T-helper 1 cell treated with Interleukin-12 subunit alpha and Interleukin-12 subunit beta and Interleukin-4 antibody, amounts not matched to agents 30 μg/mL and 1 μg/mL, for 36 hours (primary cell): ENCODE results near the gene DMRTC1.
"Not testable (repeated sequence)": the region's sequence is repeated elsewhere in the genome, so short reads cannot be mapped to it uniquely, and the experiment has no call there.

Experiments
- H3K27ac Mint-ChIP-seq: one replicate; pipeline ENCODE4 v1.8.0; 2021; ENCODE audit warnings: mild to moderate bottlenecking, mixed read lengths
- H3K27me3 Mint-ChIP-seq: one replicate; pipeline ENCODE4 v1.8.0; 2021; ENCODE audit warnings: low read depth, mixed read lengths
- H3K36me3 Mint-ChIP-seq: one replicate; pipeline ENCODE4 v1.8.0; 2021; ENCODE audit warnings: low read depth, mixed read lengths
- H3K4me1 Mint-ChIP-seq: one replicate; pipeline ENCODE4 v1.8.0; 2021; ENCODE audit warnings: low read depth, mixed read lengths
- H3K4me3 Mint-ChIP-seq: one replicate; pipeline ENCODE4 v1.8.0; 2021; ENCODE audit warnings: mild to moderate bottlenecking, moderate library complexity, mixed read lengths
- H3K9me3 Mint-ChIP-seq: one replicate; pipeline ENCODE4 v1.8.0; 2021; ENCODE audit warnings: mixed read lengths

The DMRTC1 gene

DNA sequence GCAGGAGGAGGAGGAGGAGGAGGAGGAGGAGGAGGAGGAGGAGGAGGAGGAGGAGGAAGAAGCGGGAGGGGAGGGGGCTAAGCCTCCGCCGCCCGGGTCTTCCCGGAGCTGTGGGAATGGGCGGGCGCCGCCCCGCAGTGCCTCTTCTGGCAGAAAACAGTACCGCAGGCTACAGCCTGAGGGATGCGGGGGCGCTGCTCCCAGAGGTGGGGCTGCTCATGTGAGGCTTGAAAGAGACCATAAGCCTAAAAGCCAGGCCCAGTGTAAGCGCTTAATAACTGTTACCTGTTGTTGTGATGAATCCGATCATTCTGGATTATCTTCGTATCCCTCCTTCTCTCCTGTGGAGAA is at the start of gene DMRTC1:
Gene DMRTC1, minus strand, starts transcription at position 19 of the 351 bp plus-strand sequence. CDS start 68,143 bp downstream, outside the sequence.
- H3K9me3 Mint-ChIP-seq, H3K4me3 Mint-ChIP-seq, H3K27ac Mint-ChIP-seq, H3K27me3 Mint-ChIP-seq, H3K36me3 Mint-ChIP-seq, H3K4me1 Mint-ChIP-seq: not testable (repeated sequence)

- not testable (repeated sequence) for H3K36me3 Mint-ChIP-seq, H3K27ac Mint-ChIP-seq, H3K27me3 Mint-ChIP-seq, H3K4me1 Mint-ChIP-seq, H3K9me3 Mint-ChIP-seq, H3K4me3 Mint-ChIP-seq
These were observed 37.3 kb upstream of the DMRTC1 start for GRCh38 chrX:72980894-72981469.

- H3K9me3 Mint-ChIP-seq, H3K27me3 Mint-ChIP-seq, H3K36me3 Mint-ChIP-seq, H3K4me3 Mint-ChIP-seq, H3K27ac Mint-ChIP-seq, H3K4me1 Mint-ChIP-seq: not testable (repeated sequence)
These were observed 31.2 kb upstream of the DMRTC1 start for GRCh38 chrX:72974885-72975284.

- H3K36me3 Mint-ChIP-seq, H3K27me3 Mint-ChIP-seq, H3K4me1 Mint-ChIP-seq, H3K9me3 Mint-ChIP-seq, H3K4me3 Mint-ChIP-seq, H3K27ac Mint-ChIP-seq: not testable (repeated sequence)
These were observed 28.2 kb upstream of the DMRTC1 start for GRCh38 chrX:72971859-72972258.

GRCh38 chrX:72959971-72960370 is 16.3 kb upstream of the DMRTC1 start:
- not testable (repeated sequence) for H3K27ac Mint-ChIP-seq, H3K9me3 Mint-ChIP-seq, H3K36me3 Mint-ChIP-seq, H3K4me1 Mint-ChIP-seq, H3K27me3 Mint-ChIP-seq, H3K4me3 Mint-ChIP-seq

DNA sequence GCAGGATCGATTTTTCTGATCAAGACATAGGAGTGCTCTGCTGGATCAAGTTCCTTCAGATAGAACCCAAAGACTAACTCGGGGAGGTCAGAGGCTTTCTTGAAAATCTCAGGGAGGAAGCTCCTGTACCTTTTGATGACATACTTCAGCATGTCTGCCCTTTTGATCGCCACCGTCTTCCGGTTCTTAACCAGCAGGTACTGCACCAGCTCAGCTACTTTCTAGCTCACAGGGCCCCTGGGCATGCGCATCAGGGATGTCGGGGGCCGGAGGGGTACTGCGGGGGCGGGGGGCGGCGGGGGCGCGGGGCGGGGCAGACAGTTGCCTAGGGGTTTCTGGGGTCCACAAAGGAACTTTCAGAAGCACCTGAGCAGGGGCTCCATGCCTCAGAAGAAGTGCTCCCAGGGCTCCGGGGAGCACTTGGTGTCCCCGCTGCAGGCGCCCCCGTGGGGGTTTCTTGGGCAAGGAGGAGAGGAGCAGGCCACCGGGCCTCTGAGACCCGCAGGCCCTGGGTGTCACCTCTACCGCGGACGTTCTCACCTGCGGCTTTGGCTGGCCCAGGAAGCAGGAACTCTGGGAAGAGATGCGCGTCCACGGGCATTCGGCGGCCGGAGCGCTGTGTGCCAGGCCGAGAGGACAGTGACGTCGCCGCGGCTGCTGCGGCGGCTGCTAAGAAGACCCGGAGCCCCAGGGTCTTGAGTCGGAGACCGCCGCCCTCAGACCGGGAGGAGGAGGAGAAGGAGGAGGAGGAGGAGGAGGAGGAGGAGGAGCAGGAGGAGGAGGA is 410 bp downstream of the DMRTC1 start:
- not testable (repeated sequence) for H3K4me3 Mint-ChIP-seq, H3K36me3 Mint-ChIP-seq, H3K4me1 Mint-ChIP-seq, H3K27me3 Mint-ChIP-seq, H3K27ac Mint-ChIP-seq, H3K9me3 Mint-ChIP-seq

GRCh38 chrX:72942272-72942671 is 1.4 kb downstream of the DMRTC1 start:
- not testable (repeated sequence) for H3K36me3 Mint-ChIP-seq, H3K27ac Mint-ChIP-seq, H3K4me3 Mint-ChIP-seq, H3K27me3 Mint-ChIP-seq, H3K4me1 Mint-ChIP-seq, H3K9me3 Mint-ChIP-seq

DNA sequence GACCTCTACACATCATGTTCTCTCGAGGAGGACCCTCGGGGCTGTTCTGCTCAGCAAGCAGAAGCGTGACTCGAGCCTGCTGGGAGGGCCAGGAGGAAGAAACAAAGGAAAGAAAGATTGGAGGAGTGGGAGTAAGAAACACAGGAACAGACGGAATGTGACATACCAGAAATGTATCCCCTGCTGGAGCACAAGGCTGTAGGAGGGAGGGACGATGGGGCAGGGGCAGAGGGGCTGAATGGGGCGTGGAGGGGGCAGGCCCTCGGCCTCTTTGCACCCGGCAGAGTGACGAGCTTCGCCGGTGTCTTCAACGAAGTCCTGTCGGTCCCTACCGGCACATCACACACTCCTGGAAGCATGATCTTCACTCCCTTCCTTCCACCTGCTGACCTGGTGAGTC is 5.7 kb downstream of the DMRTC1 start, which contains the start of gene FAM236A:
Gene FAM236A, plus strand, starts transcription at position 301 of the 400 bp plus-strand sequence. Its CDS starts 57 bp downstream, at position 358.
- not testable (repeated sequence) for H3K27ac Mint-ChIP-seq, H3K4me1 Mint-ChIP-seq, H3K4me3 Mint-ChIP-seq, H3K9me3 Mint-ChIP-seq, H3K27me3 Mint-ChIP-seq, H3K36me3 Mint-ChIP-seq

DNA sequence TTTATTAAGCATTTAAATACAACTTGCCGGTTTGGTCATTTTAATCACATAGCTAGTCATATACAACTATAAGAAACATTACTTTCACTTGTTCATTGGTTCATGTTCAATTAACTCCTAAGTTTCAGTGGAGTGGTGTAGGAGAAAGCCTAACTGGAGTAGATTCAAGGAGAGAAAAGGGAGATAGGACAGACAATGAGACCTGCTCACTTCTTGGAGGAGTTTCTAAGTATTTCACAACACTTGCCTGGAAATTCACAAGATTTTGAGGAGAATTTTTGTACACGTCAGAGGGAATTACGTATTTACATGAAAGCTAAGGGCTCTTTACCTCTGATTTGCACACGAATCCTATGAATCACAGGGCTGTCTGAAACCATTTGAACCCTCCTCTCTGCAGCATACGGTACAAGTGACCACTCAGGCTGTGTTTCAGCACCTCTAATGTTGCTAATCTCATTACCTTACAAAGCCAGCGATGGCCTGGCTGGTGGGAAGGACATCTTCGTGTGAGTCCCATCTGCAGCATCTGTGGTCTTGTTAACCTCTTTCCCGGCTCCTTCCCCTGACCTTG is 6.7 kb downstream of the DMRTC1 start:
- not testable (repeated sequence) for H3K27ac Mint-ChIP-seq, H3K4me3 Mint-ChIP-seq, H3K4me1 Mint-ChIP-seq, H3K27me3 Mint-ChIP-seq, H3K9me3 Mint-ChIP-seq, H3K36me3 Mint-ChIP-seq

DNA sequence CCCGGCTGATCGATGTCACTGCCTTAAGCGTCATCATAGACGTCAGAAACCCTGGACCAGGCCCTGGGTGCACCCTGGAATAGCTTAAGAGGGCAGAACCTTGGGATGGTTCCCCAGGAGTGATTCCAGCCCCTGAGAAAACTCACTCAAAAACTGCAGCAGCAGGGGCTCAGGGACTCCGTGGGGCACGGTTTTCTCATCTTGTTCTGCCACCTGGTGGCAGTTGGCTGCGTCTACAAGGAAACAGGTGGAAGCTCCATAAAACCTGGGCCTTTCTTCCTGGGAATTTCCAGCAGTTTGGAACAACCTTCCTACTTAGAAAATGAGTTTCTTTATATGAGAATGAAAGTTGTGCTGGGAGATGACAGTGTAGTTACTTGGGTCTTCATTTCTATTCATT is 7.2 kb downstream of the DMRTC1 start:
- not testable (repeated sequence) for H3K4me3 Mint-ChIP-seq, H3K27ac Mint-ChIP-seq, H3K36me3 Mint-ChIP-seq, H3K4me1 Mint-ChIP-seq, H3K27me3 Mint-ChIP-seq, H3K9me3 Mint-ChIP-seq

DNA sequence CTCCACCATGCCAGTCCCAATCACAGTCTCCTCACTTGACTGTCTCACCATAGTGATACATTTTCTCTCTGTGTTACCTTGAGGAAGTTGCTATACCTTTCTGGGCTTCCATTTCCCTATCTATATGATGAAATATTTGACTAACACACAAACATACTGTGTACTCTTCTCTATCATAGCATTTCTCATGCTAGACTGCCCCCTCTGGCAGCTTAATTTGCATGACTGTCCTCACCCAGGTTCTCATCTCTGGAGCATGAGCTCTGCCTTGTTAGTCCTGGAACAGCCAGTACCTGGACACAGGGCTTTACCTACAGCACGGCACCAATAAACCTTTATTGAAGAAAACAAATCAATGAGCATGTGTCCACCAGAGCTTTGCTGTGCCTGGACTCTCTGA is 11.4 kb downstream of the DMRTC1 start:
- H3K9me3 Mint-ChIP-seq, H3K36me3 Mint-ChIP-seq, H3K4me1 Mint-ChIP-seq, H3K27me3 Mint-ChIP-seq, H3K27ac Mint-ChIP-seq, H3K4me3 Mint-ChIP-seq: not testable (repeated sequence)

DNA sequence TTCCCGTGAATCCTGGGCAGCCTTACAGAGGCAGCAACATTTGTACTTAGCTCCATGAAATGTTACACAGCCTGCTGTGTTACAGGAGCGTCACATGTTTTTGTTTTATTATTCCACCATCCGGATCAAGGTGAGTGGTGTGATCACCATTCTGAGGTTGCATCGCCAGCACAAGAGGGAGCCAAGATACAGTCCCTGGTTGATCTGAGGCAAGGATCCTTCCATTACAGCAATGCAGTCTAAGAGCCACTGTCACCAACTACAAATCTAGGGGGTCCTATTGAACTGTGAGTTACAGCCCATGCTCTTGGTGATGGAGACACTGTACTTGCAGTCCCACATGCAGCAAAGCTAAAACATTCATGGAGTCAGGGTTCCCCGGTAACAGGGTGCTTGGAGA is 27.5 kb downstream of the DMRTC1 start:
- not testable (repeated sequence) for H3K36me3 Mint-ChIP-seq, H3K4me3 Mint-ChIP-seq, H3K9me3 Mint-ChIP-seq, H3K4me1 Mint-ChIP-seq, H3K27me3 Mint-ChIP-seq, H3K27ac Mint-ChIP-seq

GRCh38 chrX:72912315-72912714 is 31.3 kb downstream of the DMRTC1 start, which contains the start of gene FAM236C:
Gene FAM236C, plus strand, starts transcription at chrX:72912615. Its CDS starts 100 bp downstream, at chrX:72912715.
- H3K4me1 Mint-ChIP-seq, H3K4me3 Mint-ChIP-seq, H3K27ac Mint-ChIP-seq, H3K36me3 Mint-ChIP-seq, H3K27me3 Mint-ChIP-seq, H3K9me3 Mint-ChIP-seq: not testable (repeated sequence)

DNA sequence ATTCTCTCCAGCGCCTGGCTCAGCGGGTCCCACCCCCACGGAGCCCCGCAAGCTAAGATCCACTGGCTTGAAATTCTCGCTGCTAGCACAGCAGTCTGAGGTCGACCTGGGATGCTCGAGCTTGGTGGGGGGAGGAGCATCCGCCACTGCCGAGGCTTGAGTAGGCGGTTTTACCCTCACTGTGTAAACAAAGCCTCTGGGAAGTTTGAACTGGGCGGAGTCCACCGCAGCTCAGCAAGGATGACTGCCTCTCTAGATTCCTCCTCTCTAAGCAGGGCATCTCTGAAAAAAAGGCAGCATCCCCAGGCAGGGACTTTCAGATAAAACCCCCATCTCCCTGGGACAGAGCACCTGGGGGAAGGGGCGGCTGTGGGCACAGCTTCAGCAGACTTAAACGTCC is 53.9 kb downstream of the DMRTC1 start:
- H3K4me3 Mint-ChIP-seq, H3K4me1 Mint-ChIP-seq, H3K27ac Mint-ChIP-seq, H3K9me3 Mint-ChIP-seq, H3K36me3 Mint-ChIP-seq, H3K27me3 Mint-ChIP-seq: not testable (repeated sequence)

DNA sequence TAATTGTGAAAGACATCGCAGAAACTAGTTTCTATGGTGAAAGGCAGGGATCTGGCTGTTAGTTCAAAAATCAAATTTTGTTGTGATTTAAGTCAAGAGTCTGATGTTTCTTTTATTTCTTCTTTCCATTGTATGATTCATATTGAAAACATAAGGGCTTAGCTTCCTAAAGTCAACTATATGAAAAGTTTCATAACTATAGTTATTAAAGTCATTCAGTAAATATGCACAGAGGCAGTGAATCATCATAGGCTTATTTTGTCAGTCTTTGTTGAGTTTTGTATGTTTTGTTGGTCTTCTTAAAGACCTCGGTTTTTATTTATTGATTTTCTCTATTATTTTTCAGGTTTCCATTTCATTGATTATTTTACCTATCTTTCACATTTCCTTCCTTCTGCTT is 60.7 kb downstream of the DMRTC1 start:
- H3K27ac Mint-ChIP-seq, H3K36me3 Mint-ChIP-seq, H3K4me1 Mint-ChIP-seq, H3K27me3 Mint-ChIP-seq, H3K4me3 Mint-ChIP-seq, H3K9me3 Mint-ChIP-seq: not testable (repeated sequence)

- H3K4me3 Mint-ChIP-seq, H3K9me3 Mint-ChIP-seq, H3K27ac Mint-ChIP-seq, H3K27me3 Mint-ChIP-seq, H3K4me1 Mint-ChIP-seq, H3K36me3 Mint-ChIP-seq: not testable (repeated sequence)
These were observed 106.1 kb downstream of the DMRTC1 start for GRCh38 chrX:72837532-72837931.
